SK-N-SH treated with all-trans-retinoic acid at 6 μM for 48 hours (cell line): Measurements from ENCODE around the gene PAK6.

Experiments
- BACH2 ChIP-seq: fragments of 250-450 bp; sonication (Bioruptor Pico); IDR thresholded peaks from 2 replicates; pipeline ENCODE4 v1.9.0; 2021; ENCODE audit warnings: mild to moderate bottlenecking, borderline replicate concordance
- ESRRG ChIP-seq: fragments of 250-450 bp; sonication (Bioruptor Pico); IDR thresholded peaks from 2 replicates; pipeline ENCODE4 v1.6.1; 2021; ENCODE audit warnings: mild to moderate bottlenecking
- SNAI2 ChIP-seq: fragments of 250-450 bp; sonication (Bioruptor Pico); IDR thresholded peaks from 2 replicates; pipeline ENCODE4 v1.5.0; 2020; ENCODE audit warnings: mild to moderate bottlenecking, moderate library complexity
- TOX ChIP-seq: fragments of 250-450 bp; sonication (Bioruptor Pico); IDR thresholded peaks from 2 replicates; pipeline ENCODE4 v1.8.0; 2021; ENCODE audit warnings: mild to moderate bottlenecking, moderate library complexity, borderline replicate concordance
- ZC3H10 ChIP-seq: fragments of 250-450 bp; sonication (Bioruptor Pico); IDR thresholded peaks from 2 replicates; pipeline ENCODE4 v1.5.1; 2021; ENCODE audit warnings: mild to moderate bottlenecking, moderate library complexity
- ZFP3 ChIP-seq: fragments of 250-450 bp; sonication (Bioruptor Pico); IDR thresholded peaks from 2 replicates; pipeline ENCODE4 v1.5.0; 2020; ENCODE audit warnings: mild to moderate bottlenecking, moderate library complexity
- TF ChIP-seq, protein P1 (sequence below): fragments of 250-450 bp; sonication (Bioruptor Pico); IDR thresholded peaks from 2 replicates; pipeline ENCODE4 v1.8.0; 2020; ENCODE audit warnings: mild to moderate bottlenecking, moderate library complexity, borderline replicate concordance
- TF ChIP-seq, protein P2 (sequence below): fragments of 250-450 bp; sonication (Bioruptor Pico); IDR thresholded peaks from 2 replicates; pipeline ENCODE4 v1.5.1; 2020; ENCODE audit warnings: low read depth, mild to moderate bottlenecking, moderate library complexity

DNA sequence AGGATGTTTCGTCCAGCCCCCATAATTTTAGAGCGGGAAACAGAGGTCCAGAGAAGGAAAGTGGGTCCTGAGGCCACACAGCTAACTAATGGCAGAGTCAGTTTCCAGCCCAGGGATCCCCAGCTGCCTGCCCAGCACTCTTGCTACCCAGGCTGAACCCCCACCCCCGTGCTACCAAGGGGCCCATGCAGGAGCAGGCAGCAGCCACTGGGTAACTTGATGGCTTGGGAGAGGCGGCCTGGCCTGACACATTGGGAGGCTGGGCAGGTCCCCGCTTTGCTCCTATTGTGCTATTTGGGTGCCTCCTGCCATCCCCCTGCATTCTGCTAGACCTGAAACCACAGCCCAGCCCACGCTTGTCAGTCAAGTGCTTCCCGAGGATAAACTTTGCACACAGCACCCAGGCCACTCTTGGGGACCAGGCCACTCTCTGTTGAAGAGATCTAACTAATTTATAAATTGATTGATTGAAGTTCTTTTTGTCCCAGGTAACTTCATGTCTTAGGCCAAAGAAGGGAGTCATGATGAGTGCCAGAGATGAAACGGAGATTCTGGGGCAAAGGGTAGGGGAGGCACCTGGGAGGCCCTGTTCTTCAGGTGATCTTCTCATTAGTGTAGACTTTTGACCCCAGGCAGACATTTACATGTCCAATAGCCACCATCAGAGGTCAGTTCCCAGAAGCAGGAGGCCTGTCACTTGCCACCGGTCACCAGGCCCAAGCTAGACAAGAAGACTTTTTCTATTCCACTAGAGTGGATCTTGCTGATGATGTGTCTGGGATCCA lies 7.0 kb downstream of the PAK6 start:
- TF ChIP-seq ESRRG (CRISPR knock-in tag) (no peak), ZC3H10 (CRISPR knock-in tag) (no peak), ZFP3 (no peak), BACH2 (no peak), TOX (CRISPR knock-in tag) (no peak), SNAI2 (CRISPR knock-in tag) (no peak)
- TF ChIP-seq, protein P1, sequence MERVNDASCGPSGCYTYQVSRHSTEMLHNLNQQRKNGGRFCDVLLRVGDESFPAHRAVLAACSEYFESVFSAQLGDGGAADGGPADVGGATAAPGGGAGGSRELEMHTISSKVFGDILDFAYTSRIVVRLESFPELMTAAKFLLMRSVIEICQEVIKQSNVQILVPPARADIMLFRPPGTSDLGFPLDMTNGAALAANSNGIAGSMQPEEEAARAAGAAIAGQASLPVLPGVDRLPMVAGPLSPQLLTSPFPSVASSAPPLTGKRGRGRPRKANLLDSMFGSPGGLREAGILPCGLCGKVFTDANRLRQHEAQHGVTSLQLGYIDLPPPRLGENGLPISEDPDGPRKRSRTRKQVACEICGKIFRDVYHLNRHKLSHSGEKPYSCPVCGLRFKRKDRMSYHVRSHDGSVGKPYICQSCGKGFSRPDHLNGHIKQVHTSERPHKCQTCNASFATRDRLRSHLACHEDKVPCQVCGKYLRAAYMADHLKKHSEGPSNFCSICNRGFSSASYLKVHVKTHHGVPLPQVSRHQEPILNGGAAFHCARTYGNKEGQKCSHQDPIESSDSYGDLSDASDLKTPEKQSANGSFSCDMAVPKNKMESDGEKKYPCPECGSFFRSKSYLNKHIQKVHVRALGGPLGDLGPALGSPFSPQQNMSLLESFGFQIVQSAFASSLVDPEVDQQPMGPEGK (CRISPR knock-in tag): no peak
- TF ChIP-seq, protein P2, sequence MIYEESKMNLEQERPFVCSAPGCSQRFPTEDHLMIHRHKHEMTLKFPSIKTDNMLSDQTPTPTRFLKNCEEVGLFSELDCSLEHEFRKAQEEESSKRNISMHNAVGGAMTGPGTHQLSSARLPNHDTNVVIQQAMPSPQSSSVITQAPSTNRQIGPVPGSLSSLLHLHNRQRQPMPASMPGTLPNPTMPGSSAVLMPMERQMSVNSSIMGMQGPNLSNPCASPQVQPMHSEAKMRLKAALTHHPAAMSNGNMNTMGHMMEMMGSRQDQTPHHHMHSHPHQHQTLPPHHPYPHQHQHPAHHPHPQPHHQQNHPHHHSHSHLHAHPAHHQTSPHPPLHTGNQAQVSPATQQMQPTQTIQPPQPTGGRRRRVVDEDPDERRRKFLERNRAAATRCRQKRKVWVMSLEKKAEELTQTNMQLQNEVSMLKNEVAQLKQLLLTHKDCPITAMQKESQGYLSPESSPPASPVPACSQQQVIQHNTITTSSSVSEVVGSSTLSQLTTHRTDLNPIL: no peak
